Astrocyte of the cerebellum (primary cell): ENCODE measurements around the gene RNF112.

Source experiments
- DNase-seq: peaks from one replicate; pipeline ENCODE4 v3.0.0-alpha.2; 2011; ENCODE audit warnings: low read depth
- H3K4me3 ChIP-seq: 2 replicates; pipeline ENCODE4 v1.5.1; 2011; ENCODE audit warnings: mild to moderate bottlenecking, low read depth, low read length, moderate library complexity
- in situ Hi-C: cut with HindIII; loops from 2 replicates; pipeline ENCODE4 v1.10.0; 2017; ENCODE audit warnings: low sequenced_read_pairs
- TF ChIP-seq, protein P1 (sequence below): IDR thresholded peaks from 2 replicates; pipeline ENCODE4 v1.5.1; 2012; ENCODE audit warnings: low read length, low read depth, moderate library complexity, mild to moderate bottlenecking; ENCODE audit errors: missing control alignments

RNF112 gene

GRCh38 chr17:19364699-19365498, 46.1 kb upstream of the RNF112 start:
- no peak for DNase-seq
- in situ Hi-C loops: loop anchor here (5.0 to 10.0 kb wide), 4 partner anchors 67 to 397 kb away; no protein-coding TSS in a partner anchor
- TF ChIP-seq, protein P1, sequence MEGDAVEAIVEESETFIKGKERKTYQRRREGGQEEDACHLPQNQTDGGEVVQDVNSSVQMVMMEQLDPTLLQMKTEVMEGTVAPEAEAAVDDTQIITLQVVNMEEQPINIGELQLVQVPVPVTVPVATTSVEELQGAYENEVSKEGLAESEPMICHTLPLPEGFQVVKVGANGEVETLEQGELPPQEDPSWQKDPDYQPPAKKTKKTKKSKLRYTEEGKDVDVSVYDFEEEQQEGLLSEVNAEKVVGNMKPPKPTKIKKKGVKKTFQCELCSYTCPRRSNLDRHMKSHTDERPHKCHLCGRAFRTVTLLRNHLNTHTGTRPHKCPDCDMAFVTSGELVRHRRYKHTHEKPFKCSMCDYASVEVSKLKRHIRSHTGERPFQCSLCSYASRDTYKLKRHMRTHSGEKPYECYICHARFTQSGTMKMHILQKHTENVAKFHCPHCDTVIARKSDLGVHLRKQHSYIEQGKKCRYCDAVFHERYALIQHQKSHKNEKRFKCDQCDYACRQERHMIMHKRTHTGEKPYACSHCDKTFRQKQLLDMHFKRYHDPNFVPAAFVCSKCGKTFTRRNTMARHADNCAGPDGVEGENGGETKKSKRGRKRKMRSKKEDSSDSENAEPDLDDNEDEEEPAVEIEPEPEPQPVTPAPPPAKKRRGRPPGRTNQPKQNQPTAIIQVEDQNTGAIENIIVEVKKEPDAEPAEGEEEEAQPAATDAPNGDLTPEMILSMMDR: no peak
- no peak overlapping the region for H3K4me3 ChIP-seq

DNA sequence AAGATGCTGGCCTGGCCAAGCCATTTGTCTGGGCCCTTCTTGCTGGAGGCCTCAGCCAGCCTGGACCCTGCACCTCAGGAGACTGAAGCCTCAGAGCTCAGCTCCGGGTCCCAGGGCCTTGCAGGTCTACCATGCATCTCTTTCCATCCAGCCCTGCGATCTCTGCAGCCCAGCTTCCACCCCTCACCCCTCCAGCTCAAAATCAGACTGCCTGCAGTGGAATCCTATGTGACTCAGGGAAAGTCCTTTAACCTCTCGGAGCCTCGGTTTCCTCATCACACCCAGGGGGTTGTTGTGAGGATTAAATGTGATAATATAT, 45.6 kb upstream of the RNF112 start:
- in situ Hi-C loops: loop anchor here (10.0 kb wide), 1 partner anchor 159 kb away; no protein-coding TSS in a partner anchor
- H3K4me3 ChIP-seq: no peak overlapping the region
- DNase-seq: no peak
- TF ChIP-seq, protein P1: no peak

DNA sequence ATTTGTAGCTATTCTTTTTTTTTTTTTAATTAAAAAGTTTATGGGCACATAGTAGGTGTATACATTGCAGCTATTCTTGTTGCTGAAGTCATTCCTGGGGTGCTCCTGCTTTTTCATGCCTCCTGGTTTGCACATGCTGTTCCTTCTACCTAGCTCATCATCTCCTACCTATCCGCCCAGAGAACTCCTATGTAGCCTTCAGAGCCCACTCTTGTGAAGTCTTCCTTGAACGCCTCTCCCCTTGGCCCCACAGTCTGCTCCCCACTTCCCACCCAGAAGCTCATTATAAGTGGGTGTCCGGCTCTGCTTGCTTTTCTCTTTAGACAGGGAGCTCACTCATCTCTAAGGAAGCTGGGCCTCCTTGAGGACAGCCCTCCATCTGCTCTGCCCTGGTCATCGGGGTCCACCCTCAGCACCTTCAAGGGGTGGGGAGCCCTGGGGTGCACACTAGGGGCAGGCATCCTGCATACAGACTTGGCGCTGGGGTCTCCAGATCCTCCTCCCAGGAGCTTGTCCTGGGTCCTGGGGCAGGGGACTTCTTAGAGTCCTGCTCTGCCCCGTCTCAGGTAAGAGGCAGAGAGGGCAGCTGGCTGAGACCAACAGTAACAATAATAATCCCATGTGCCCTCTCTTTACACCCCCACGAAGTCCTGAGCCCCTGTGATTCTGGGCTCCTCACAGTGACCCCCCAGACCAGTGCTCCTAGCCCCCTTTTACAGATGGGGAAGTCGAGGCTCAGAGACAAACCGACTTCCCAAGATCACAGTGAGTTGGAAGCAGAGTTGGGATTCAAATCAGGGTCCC, 45.0 kb upstream of the RNF112 start:
- H3K4me3 ChIP-seq: no peak overlapping the region
- in situ Hi-C loops: loop anchor here (10.0 kb wide), 1 partner anchor 159 kb away; no protein-coding TSS in a partner anchor
- DNase-seq: no peak
- TF ChIP-seq, protein P1: no peak

GRCh38 chr17:19366637-19366972, 44.4 kb upstream of the RNF112 start:
- in situ Hi-C loops: loop anchor here (10.0 kb wide), 1 partner anchor 158 kb away; no protein-coding TSS in a partner anchor
- TF ChIP-seq, protein P1: no peak

DNA sequence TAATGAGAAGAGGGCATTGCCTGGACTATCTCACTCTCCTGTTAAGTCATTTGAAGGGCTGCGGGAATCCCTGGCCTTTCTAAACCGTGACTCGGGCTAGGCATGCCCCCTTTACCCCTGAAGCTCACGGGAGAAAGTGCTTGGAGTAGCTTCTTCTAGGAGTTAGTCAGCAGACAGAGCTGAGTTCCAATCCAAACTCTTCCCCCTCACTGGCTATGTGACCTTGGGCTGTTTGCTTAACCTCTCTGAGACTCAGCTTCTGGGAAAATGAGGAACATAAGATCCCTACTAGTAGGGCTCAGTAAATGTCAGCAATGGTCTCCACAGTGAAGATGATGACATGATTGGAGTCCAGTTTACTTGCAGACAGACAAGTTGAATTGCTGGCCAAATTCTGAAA, 42.8 kb upstream of the RNF112 start:
- H3K4me3 ChIP-seq: no peak overlapping the region
- in situ Hi-C loops: loop anchor here (10.0 kb wide), 1 partner anchor 157 kb away; no protein-coding TSS in a partner anchor
- no peak for DNase-seq
- TF ChIP-seq, protein P1: no peak

More at GRCh38 chr17:19366637-19366972, 44.4 kb upstream of the RNF112 start:
- H3K4me3 ChIP-seq: no peak overlapping the region
- no peak for DNase-seq

DNA sequence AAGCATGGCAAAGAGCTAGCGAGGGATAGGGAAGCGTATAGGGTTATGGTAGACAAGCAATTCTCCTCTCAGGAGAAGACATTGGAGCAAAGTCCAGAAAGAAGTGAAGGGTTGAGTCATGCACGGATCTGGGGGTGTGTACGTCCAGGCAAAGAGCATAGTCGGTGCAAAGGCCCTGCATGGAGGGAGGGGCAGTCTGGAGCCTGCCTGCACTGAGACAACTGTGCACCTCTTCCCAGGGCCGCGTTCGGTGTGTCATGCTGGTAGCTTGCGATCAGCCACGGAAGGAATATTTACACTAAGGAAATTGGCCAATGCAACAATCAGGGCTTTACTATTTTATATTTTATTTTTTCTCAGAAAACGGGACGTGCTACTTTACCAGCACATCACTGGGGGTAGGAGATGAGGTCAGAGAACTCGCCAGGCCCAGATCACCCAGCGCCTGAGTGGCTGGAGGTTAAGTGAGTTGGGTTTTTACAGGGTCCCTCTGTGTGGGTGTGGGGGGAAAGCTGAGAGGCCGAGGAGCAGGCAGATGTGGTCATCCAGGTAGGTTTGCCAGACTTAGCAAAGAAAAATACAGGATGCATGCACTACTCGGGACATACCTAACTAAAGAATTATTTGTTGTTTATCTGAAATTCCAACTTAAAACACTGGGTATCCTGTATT, 41.8 kb upstream of the RNF112 start:
- in situ Hi-C loops: loop anchor here (10.0 kb wide), 1 partner anchor 156 kb away; no protein-coding TSS in a partner anchor
- no peak overlapping the region for H3K4me3 ChIP-seq
- TF ChIP-seq, protein P1: no peak
- DNase-seq: no peak
